ENCODE measurements around the gene SLC20A1. TPM values are rescaled to one million over a fixed set of nuclear protein-coding genes. Genes with fewer than 3 reads are reported as not detected.
"Not testable (repeated sequence)": the region's sequence is repeated elsewhere in the genome, so short reads cannot be mapped to it uniquely, and the experiment has no call there.

The SLC20A1 gene
- total RNA-seq, 1 donor: 96.3 TPM

- Histone ChIP-seq H3K79me2 (ENCODE audit: insufficient read depth, low read length) (no peaks in the 10 kb centered on the region), H4K20me1 (ENCODE audit: insufficient read depth, low read length) (no peaks in the 10 kb centered on the region), H3K9me3 (ENCODE audit: low read depth, low read length) (no peaks in the 10 kb centered on the region), H3K4me3 (ENCODE audit: insufficient read depth, low read length) (no peak overlapping the region), H3K4me2 (ENCODE audit: insufficient read depth, low read length) (no peak overlapping the region), H3K4me1 (ENCODE audit: insufficient read depth, low read length) (no peaks in the 10 kb centered on the region), H3K36me3 (ENCODE audit: insufficient read depth, low read length) (no peaks in the 10 kb centered on the region), H2AFZ (ENCODE audit: low read length) (no peak overlapping the region), H3K27me3 (ENCODE audit: insufficient read depth, low read length) (no peaks in the 10 kb centered on the region), H3K27ac (ENCODE audit: low read depth, low read length) (no peak overlapping the region)
- DNase-seq (ENCODE audit: insufficient read length, low spot score, missing footprints): no peak
- TF ChIP-seq, protein P1, sequence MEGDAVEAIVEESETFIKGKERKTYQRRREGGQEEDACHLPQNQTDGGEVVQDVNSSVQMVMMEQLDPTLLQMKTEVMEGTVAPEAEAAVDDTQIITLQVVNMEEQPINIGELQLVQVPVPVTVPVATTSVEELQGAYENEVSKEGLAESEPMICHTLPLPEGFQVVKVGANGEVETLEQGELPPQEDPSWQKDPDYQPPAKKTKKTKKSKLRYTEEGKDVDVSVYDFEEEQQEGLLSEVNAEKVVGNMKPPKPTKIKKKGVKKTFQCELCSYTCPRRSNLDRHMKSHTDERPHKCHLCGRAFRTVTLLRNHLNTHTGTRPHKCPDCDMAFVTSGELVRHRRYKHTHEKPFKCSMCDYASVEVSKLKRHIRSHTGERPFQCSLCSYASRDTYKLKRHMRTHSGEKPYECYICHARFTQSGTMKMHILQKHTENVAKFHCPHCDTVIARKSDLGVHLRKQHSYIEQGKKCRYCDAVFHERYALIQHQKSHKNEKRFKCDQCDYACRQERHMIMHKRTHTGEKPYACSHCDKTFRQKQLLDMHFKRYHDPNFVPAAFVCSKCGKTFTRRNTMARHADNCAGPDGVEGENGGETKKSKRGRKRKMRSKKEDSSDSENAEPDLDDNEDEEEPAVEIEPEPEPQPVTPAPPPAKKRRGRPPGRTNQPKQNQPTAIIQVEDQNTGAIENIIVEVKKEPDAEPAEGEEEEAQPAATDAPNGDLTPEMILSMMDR (IDR thresholded peaks at IDR 0.05; ENCODE audit: extremely low read depth, low read depth, low read length): no peak
Measured at GRCh38 chr2:112605926-112606325, 39.8 kb upstream of the SLC20A1 start.

DNA sequence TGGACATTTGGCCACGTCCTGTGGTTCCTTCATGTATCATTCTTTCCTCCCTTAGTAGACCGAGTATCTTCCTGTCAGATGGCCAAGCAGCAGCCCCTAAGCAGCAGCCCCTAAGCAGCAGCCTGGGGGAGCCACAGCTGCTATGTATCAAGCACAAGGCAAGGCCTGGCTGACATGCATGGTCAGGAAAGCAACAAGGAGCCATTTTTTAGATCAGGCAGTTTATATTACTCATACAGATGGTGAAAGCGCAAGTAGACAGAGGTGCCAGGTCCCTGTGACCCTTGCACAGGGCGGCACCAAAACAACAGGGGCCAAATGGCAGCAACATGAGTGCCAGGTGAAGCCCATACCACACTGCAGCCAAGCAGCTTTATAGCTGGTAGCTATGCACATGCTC, 39.2 kb upstream of the SLC20A1 start:
- TF ChIP-seq, protein P1 (IDR thresholded peaks at IDR 0.05; ENCODE audit: extremely low read depth, low read depth, low read length): no peak
- Histone ChIP-seq H3K79me2 (ENCODE audit: insufficient read depth, low read length) (no peaks in the 10 kb centered on the region), H2AFZ (ENCODE audit: low read length) (no peak overlapping the region)

GRCh38 chr2:112607680-112608438, 37.9 kb upstream of the SLC20A1 start:
- Histone ChIP-seq H3K9me3 (ENCODE audit: low read depth, low read length) (no peaks in the 10 kb centered on the region), H2AFZ (ENCODE audit: low read length) (no peak overlapping the region), H3K4me1 (ENCODE audit: insufficient read depth, low read length) (no peaks in the 10 kb centered on the region), H3K4me2 (ENCODE audit: insufficient read depth, low read length) (no peak overlapping the region), H3K36me3 (ENCODE audit: insufficient read depth, low read length) (no peaks in the 10 kb centered on the region), H3K27me3 (ENCODE audit: insufficient read depth, low read length) (no peaks in the 10 kb centered on the region), H3K4me3 (ENCODE audit: insufficient read depth, low read length) (no peak overlapping the region), H3K27ac (ENCODE audit: low read depth, low read length) (no peak overlapping the region), H4K20me1 (ENCODE audit: insufficient read depth, low read length) (no peaks in the 10 kb centered on the region), H3K79me2 (ENCODE audit: insufficient read depth, low read length) (no peaks in the 10 kb centered on the region)
- no peak for DNase-seq (ENCODE audit: insufficient read length, low spot score, missing footprints)
- TF ChIP-seq, protein P1 (IDR thresholded peaks at IDR 0.05; ENCODE audit: extremely low read depth, low read depth, low read length): no peak

More for the DNA sequence above, 39.2 kb upstream of the SLC20A1 start:
- Histone ChIP-seq H3K36me3 (ENCODE audit: insufficient read depth, low read length) (no peaks in the 10 kb centered on the region), H3K9me3 (ENCODE audit: low read depth, low read length) (no peaks in the 10 kb centered on the region), H3K4me2 (ENCODE audit: insufficient read depth, low read length) (no peak overlapping the region), H4K20me1 (ENCODE audit: insufficient read depth, low read length) (no peaks in the 10 kb centered on the region), H3K4me3 (ENCODE audit: insufficient read depth, low read length) (no peak overlapping the region), H3K27me3 (ENCODE audit: insufficient read depth, low read length) (no peaks in the 10 kb centered on the region), H3K27ac (ENCODE audit: low read depth, low read length) (no peak overlapping the region), H3K4me1 (ENCODE audit: insufficient read depth, low read length) (no peaks in the 10 kb centered on the region)
- no peak for DNase-seq (ENCODE audit: insufficient read length, low spot score, missing footprints)

GRCh38 chr2:112609320-112609719, 36.4 kb upstream of the SLC20A1 start:
- H2AFZ ChIP-seq (ENCODE audit: low read length); H4K20me1 ChIP-seq (ENCODE audit: insufficient read depth, low read length); H3K4me2 ChIP-seq (ENCODE audit: insufficient read depth, low read length); H3K27ac ChIP-seq (ENCODE audit: low read depth, low read length); H3K4me3 ChIP-seq (ENCODE audit: insufficient read depth, low read length); H3K79me2 ChIP-seq (ENCODE audit: insufficient read depth, low read length); H3K9me3 ChIP-seq (ENCODE audit: low read depth, low read length); H3K4me1 ChIP-seq (ENCODE audit: insufficient read depth, low read length); DNase-seq (ENCODE audit: insufficient read length, low spot score, missing footprints); H3K27me3 ChIP-seq (ENCODE audit: insufficient read depth, low read length); H3K36me3 ChIP-seq (ENCODE audit: insufficient read depth, low read length): not testable (repeated sequence)

DNA sequence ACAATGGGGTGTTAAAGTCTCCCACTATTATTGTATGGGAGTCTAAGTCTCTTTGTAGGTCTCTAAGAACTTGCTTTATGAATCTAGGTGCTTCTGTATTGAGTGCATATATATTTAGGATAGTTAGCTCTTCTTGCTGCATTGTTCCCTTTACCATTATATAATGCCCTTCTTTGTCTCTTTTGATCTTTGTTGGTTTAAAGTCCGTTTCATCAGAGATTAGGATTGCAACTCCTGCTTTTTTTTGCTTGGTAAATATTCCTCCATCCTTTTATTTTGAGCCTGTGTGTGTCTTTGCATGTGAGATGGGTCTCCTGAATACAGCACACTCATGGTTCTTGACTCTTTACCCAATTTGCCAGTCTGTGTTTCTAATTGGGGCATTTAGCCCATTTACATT, 33.5 kb upstream of the SLC20A1 start:
- not testable (repeated sequence) for H3K4me3 ChIP-seq (ENCODE audit: insufficient read depth, low read length); H3K27ac ChIP-seq (ENCODE audit: low read depth, low read length); H4K20me1 ChIP-seq (ENCODE audit: insufficient read depth, low read length); H3K9me3 ChIP-seq (ENCODE audit: low read depth, low read length); H3K27me3 ChIP-seq (ENCODE audit: insufficient read depth, low read length); H3K4me1 ChIP-seq (ENCODE audit: insufficient read depth, low read length); H3K79me2 ChIP-seq (ENCODE audit: insufficient read depth, low read length); H3K36me3 ChIP-seq (ENCODE audit: insufficient read depth, low read length); H2AFZ ChIP-seq (ENCODE audit: low read length); H3K4me2 ChIP-seq (ENCODE audit: insufficient read depth, low read length); DNase-seq (ENCODE audit: insufficient read length, low spot score, missing footprints)
